H9 (cell line): Measurements from ENCODE around the gene KRTAP10-3. TPM values are rescaled to one million over a fixed set of nuclear protein-coding genes. Genes with fewer than 3 reads are reported as not detected.

Experiments
- DNase-seq: peaks from one replicate; pipeline ENCODE4 v3.0.0-alpha.2; 2017
- H2AFZ ChIP-seq: one replicate; pipeline ENCODE4 v1.6.1; 2013; ENCODE audit warnings: mild to moderate bottlenecking, low read length, control low read depth, moderate library complexity
- H2AK5ac ChIP-seq: 2 replicates; pipeline ENCODE4 v1.6.1; 2013; ENCODE audit warnings: low read length, control low read depth, mixed read lengths; ENCODE audit not compliant: insufficient read length
- H2BK120ac ChIP-seq: one replicate; pipeline ENCODE4 v1.6.1; 2013; ENCODE audit warnings: low read depth, mild to moderate bottlenecking, low read length, control low read depth, inconsistent platforms; ENCODE audit not compliant: poor library complexity, severe bottlenecking
- H2BK12ac ChIP-seq: 2 replicates; pipeline ENCODE4 v1.6.1; 2013; ENCODE audit warnings: low read length, control low read depth, mixed read lengths, low read depth; ENCODE audit not compliant: insufficient read length
- H2BK15ac ChIP-seq: 2 replicates; pipeline ENCODE4 v1.6.1; 2013; ENCODE audit warnings: low read depth, low read length, control low read depth
- H2BK20ac ChIP-seq: one replicate; pipeline ENCODE4 v1.6.1; 2013; ENCODE audit warnings: low read depth, mild to moderate bottlenecking, low read length, control low read depth, inconsistent platforms; ENCODE audit not compliant: poor library complexity, severe bottlenecking
- H2BK5ac ChIP-seq: 2 replicates; pipeline ENCODE4 v1.6.1; 2013; ENCODE audit warnings: low read length, control low read depth, mixed read lengths; ENCODE audit not compliant: insufficient read length
- H3K14ac ChIP-seq: 2 replicates; pipeline ENCODE4 v1.6.1; 2013; ENCODE audit warnings: low read length, control low read depth; ENCODE audit not compliant: insufficient read depth
- H3K18ac ChIP-seq: 2 replicates; pipeline ENCODE4 v1.6.1; 2013; ENCODE audit warnings: low read depth, mild to moderate bottlenecking, mixed read lengths, low read length, control low read depth; ENCODE audit not compliant: insufficient read length
- H3K23ac ChIP-seq: 2 replicates; pipeline ENCODE4 v1.6.1; 2013; ENCODE audit warnings: low read length, control low read depth, mixed read lengths, low read depth; ENCODE audit not compliant: insufficient read length
- H3K23me2 ChIP-seq: 2 replicates; pipeline ENCODE4 v1.6.1; 2013; ENCODE audit warnings: low read depth, mild to moderate bottlenecking, mixed read lengths, low read length, control low read depth; ENCODE audit not compliant: insufficient read length, poor library complexity, severe bottlenecking
- H3K27ac ChIP-seq: 2 replicates; pipeline ENCODE4 v1.5.1; 2013; ENCODE audit warnings: low read length, control low read depth, mixed read lengths, low read depth; ENCODE audit not compliant: insufficient read length
- H3K27me3 ChIP-seq: 2 replicates; pipeline ENCODE4 v1.6.1; 2013; ENCODE audit warnings: low read length, control low read depth, inconsistent platforms; ENCODE audit not compliant: insufficient read depth
- H3K4ac ChIP-seq: 2 replicates; pipeline ENCODE4 v1.6.1; 2013; ENCODE audit warnings: low read depth, mild to moderate bottlenecking, control low read depth, inconsistent platforms, low read length, moderate library complexity
- H3K4me1 ChIP-seq: 2 replicates; pipeline ENCODE4 v1.6.1; 2013; ENCODE audit warnings: low read length, control low read depth, inconsistent platforms; ENCODE audit not compliant: insufficient read depth
- H3K4me2 ChIP-seq: 2 replicates; pipeline ENCODE4 v1.6.1; 2013; ENCODE audit warnings: low read length, control low read depth, mixed read lengths; ENCODE audit not compliant: insufficient read length, insufficient read depth
- H3K56ac ChIP-seq: 2 replicates; pipeline ENCODE4 v1.6.1; 2013; ENCODE audit warnings: low read depth, mild to moderate bottlenecking, mixed read lengths, low read length, control low read depth; ENCODE audit not compliant: insufficient read length
- H3K79me1 ChIP-seq: 2 replicates; pipeline ENCODE4 v1.6.1; 2013; ENCODE audit warnings: low read depth, mild to moderate bottlenecking, moderate library complexity, low read length, control low read depth, inconsistent platforms; ENCODE audit not compliant: insufficient read depth, poor library complexity, severe bottlenecking
- H3K79me2 ChIP-seq: 2 replicates; pipeline ENCODE4 v1.6.1; 2013; ENCODE audit warnings: low read length, control low read depth, inconsistent platforms; ENCODE audit not compliant: insufficient read depth
- H3K9ac ChIP-seq: 2 replicates; pipeline ENCODE4 v1.6.1; 2013; ENCODE audit warnings: low read length, control low read depth, mixed read lengths; ENCODE audit not compliant: insufficient read length; ENCODE audit errors: extremely low read depth
- H3K9me3 ChIP-seq: one replicate; pipeline ENCODE4 v1.6.1; 2013; ENCODE audit warnings: low read depth, low read length, inconsistent platforms; ENCODE audit not compliant: control insufficient read depth
- H3T11ph ChIP-seq: one replicate; pipeline ENCODE4 v1.6.1; 2013; ENCODE audit warnings: mild to moderate bottlenecking, low read length, control low read depth, inconsistent platforms
- H4K20me1 ChIP-seq: one replicate; pipeline ENCODE4 v1.6.1; 2013; ENCODE audit not compliant: control insufficient read depth, insufficient read length, insufficient read depth
- H4K5ac ChIP-seq: 2 replicates; pipeline ENCODE4 v1.6.1; 2013; ENCODE audit warnings: low read depth, mild to moderate bottlenecking, mixed read lengths, low read length, control low read depth; ENCODE audit not compliant: insufficient read length
- H4K8ac ChIP-seq: replicated peaks from 2 replicates; pipeline ENCODE4 v1.6.1; 2013; ENCODE audit warnings: low read length, control low read depth, mixed read lengths, low read depth; ENCODE audit not compliant: insufficient read length
- H4K91ac ChIP-seq: 2 replicates; pipeline ENCODE4 v1.6.1; 2013; ENCODE audit warnings: low read depth, mild to moderate bottlenecking, moderate library complexity, mixed read lengths, low read length, control low read depth; ENCODE audit not compliant: insufficient read length
- H3K27ac Mint-ChIP-seq, 3 experiments: 2 replicates in 2 of 3; 3 replicates in 1 of 3; pipeline ENCODE4 v1.8.0; 2020 to 2021; ENCODE audit warnings: mixed read lengths in 3 of 3, mild to moderate bottlenecking in 1 of 3, moderate library complexity in 1 of 3
- H3K27me3 Mint-ChIP-seq: 2 replicates; pipeline ENCODE4 v1.8.0; 2021; ENCODE audit warnings: low read depth, mild to moderate bottlenecking, moderate library complexity, mixed read lengths
- H3K36me3 Mint-ChIP-seq, 3 experiments: 2 replicates in 2 of 3; 3 replicates in 1 of 3; pipeline ENCODE4 v1.8.0; 2020 to 2021; ENCODE audit warnings: low read depth in 3 of 3, mixed read lengths in 3 of 3; ENCODE audit not compliant: insufficient read depth in 1 of 3
- H3K4me1 Mint-ChIP-seq, 2 experiments: 2 replicates each; pipeline ENCODE4 v1.8.0; 2020; ENCODE audit warnings: mixed read lengths in 2 of 2
- H3K4me3 Mint-ChIP-seq, 2 experiments: 2 replicates in 1 of 2; 3 replicates in 1 of 2; pipeline ENCODE4 v1.8.0; 2020 to 2021; ENCODE audit warnings: mild to moderate bottlenecking in 2 of 2, mixed read lengths in 2 of 2, moderate library complexity in 1 of 2
- H3K9me3 Mint-ChIP-seq, 2 experiments: 2 replicates in 1 of 2; 3 replicates in 1 of 2; pipeline ENCODE4 v1.8.0; 2020; ENCODE audit warnings: mild to moderate bottlenecking in 2 of 2, mixed read lengths in 2 of 2, moderate library complexity in 1 of 2
- CTCF ChIP-seq: fragments of 200-600 bp; sonication (generic); conservative IDR thresholded peaks from 3 replicates; pipeline ENCODE4 v1.8.0; 2021; ENCODE audit warnings: antibody characterized with exemption, mild to moderate bottlenecking
- WGBS: extraction: QIAGEN DNeasy Blood & Tissue Kit; methylation state at CpG from one replicate; pipeline ENCODE4 v1.1.7; 2013; ENCODE audit warnings: missing lambda C conversion rate, low lambda C conversion rate, mixed read lengths; ENCODE audit not compliant: insufficient read length; ENCODE audit errors: extremely low coverage; 5-methylcytosine and 5-hydroxymethylcytosine counted together
- total RNA-seq: library from RNA; stranded (reverse); gene quantifications from 2 replicates; pipeline ENCODE4 v1.2.1, GENCODE V29; 2021

KRTAP10-3 gene
- total RNA-seq, 1 experiment from 2014 or later: not detected

GRCh38 chr21:44537930-44538911 lies 20.4 kb downstream of the KRTAP10-3 start:
- no CpG with 5 or more reads among the region's 33 CpGs for WGBS
- Mint-ChIP-seq H3K9me3 (peaks cover 0 to 5% of the 10 kb centered on the region in 2 experiments; a peak in 2 of 5 replicates), H3K4me3 (no peak overlapping the region; a peak in 1 of 5 replicates), H3K27ac (no peak overlapping the region), H3K27me3 (no peaks in the 10 kb centered on the region; the same call in 1 of the 2 replicates), H3K36me3 (0 out of 7 replicates have a peak, but pooled peaks cover 0 to 5% (median 0%) of the 10 kb centered on the region in 3 experiments), H3K4me1 (0 out of 4 replicates have a peak, but pooled peaks cover 0 to 2% of the 10 kb centered on the region in 2 experiments)
- Histone ChIP-seq H2BK20ac (no peak overlapping the region), H3K27ac (no peak overlapping the region), H3K79me2 (no peaks in the 10 kb centered on the region), H3K56ac (no peak overlapping the region), H3K14ac (no peak overlapping the region), H3K18ac (no peak overlapping the region), H4K5ac (no peak overlapping the region), H3K9ac (no peak overlapping the region), H4K91ac (no peak overlapping the region), H3T11ph (no peak overlapping the region), H2BK12ac (no peak overlapping the region), H3K27me3 (no peaks in the 10 kb centered on the region), H2AFZ (no peak overlapping the region), H3K79me1 (no peaks in the 10 kb centered on the region), H2BK5ac (no peak overlapping the region), H3K23me2 (no peaks in the 10 kb centered on the region), H2BK120ac (no peak overlapping the region), H3K4ac (no peak overlapping the region), H4K8ac (no peak overlapping the region), H2BK15ac (no peak overlapping the region), H3K9me3 (no peaks in the 10 kb centered on the region), H3K4me2 (no peak overlapping the region), H2AK5ac (no peak overlapping the region), H3K4me1 (no peaks in the 10 kb centered on the region; the same call in 1 of the 2 replicates), H3K23ac (no peak overlapping the region), H4K20me1 (no peaks in the 10 kb centered on the region)
- DNase-seq: peak; percentile 24
- TF ChIP-seq CTCF: no peak
